Stimulated activated CD4-positive, alpha-beta T cell treated with anti-CD3 and anti-CD28 coated beads, Interleukin-4, amount 100 ng/mL, for 48 hours (primary cell): ENCODE measurements around the gene THSD4.
"Not testable (repeated sequence)": the region's sequence is repeated elsewhere in the genome, so short reads cannot be mapped to it uniquely, and the experiment has no call there.

ENCODE experiments used
- DNase-seq, 2 donors: peaks; one replicate each; pipeline ENCODE4 v3.0.0-alpha.2; 2020; ENCODE audit warnings: low read depth in 2 of 2

THSD4 gene

DNA sequence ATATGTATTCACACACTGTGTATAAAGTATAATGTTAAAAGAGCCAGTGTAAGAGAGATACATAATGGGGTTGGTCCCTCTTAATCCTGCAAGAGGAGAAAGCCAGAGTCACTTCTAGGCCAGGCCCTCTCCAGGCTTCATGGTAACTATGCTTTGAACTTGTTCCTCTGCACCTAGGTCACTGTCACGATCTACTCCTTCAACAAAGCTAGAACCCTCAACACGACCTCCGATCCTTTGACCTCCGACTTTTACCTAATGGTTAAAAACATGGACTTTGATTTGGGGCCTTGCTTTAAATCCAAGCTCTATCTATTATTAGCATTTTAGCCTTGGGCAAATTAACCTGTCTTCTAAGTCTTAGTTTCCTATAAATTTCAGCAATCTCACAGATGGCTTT is 541.2 kb downstream of the THSD4 start:
- DNase-seq, result no peak

DNA sequence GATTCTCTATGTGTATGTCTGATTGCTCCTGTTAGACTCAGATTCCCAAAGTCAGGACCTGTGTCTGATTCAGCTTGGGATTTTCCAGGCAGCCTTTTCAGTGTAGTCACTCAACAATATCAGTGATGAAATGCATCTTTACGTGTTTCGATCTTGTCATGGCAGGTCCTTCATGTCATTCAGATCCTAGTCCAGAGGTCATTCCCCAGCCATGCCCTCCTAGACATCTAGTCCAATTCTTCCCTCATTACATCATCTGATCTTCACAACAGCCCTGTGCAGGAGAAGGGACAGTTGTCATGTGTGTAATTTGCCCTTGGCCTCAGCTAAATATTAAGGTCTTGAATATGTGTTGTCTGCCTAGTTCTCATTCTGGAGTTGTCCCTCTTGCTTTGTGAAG is 541.9 kb downstream of the THSD4 start:
- DNase-seq, result no peak

DNA sequence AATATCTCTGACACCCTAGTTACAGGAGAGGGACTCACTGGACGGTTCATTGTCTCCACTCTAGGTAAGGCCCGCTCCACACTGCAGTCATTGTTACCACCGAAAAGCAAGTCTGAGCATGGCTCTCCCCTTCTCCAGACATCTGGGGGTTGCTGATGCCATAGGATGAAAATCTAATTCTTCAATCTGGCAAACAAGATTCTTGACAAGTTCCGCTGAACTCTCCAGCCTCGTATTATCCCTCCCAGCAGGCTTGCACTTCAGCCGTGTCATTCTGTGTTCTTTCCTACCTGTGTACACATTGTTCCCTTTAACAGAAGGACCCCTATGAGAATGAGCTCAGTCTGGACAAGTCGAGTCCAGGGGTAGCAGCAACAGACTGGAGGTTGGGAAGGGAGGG is 542.8 kb downstream of the THSD4 start:
- no peak for DNase-seq

DNA sequence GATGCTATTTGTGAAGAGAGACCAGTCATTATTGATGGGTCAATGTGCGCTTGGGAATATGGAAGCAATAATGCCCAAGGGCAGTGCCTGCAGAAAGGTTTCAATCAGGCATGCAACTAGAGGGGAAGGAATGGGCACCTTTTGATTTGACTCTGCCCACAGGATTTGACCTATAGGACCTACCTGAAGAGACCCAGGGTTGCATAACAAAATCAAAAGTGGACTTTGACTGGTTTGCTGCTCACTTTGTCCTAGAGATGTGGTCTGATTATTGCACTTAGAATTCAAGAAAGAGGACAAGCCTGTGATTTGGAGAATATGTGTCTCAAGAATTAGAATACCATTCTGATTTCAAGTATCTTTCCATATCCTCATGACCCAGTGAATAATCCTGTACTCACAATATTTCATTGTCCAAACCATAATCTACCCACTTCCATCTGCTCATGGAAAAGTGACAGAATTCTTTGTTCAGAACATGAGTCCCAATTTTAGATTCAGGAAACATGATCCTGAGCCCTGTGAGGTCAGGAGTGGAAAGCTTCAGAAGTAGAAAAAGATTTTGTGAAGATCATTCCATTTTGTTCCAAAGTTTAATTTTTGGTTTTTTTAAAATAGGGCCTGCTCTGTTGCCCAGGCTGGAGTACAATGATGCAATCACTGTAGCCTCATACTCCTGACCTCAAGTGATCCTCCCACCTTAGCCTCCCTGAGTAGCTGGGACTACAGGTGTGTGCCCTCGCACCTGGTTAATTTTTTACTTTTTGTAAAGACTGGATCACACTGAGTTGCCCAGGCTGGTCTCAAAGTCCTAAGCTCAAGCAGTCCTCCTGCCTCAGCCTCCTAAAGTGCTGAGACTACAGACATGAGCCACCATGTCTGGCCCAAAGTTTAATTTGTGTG is 543.8 kb downstream of the THSD4 start:
- DNase-seq, result no peak

GRCh38 chr15:71659730-71660067 is 544.4 kb downstream of the THSD4 start:
- no peak for DNase-seq

DNA sequence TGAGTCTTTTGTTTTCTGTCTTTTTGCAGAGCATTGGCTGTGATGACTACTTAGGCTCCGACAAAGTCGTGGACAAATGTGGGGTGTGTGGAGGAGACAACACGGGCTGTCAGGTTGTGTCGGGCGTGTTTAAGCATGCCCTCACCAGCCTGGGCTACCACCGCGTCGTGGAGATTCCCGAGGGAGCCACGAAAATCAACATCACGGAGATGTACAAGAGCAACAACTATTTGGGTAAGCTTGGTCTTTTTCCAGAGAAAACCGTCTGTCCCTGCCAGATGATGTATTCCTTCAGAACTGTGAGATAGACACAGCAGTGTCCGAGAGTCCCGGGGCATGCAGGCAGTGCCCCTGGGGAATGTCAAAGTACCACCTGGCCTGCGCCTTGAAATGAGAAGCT is 545.2 kb downstream of the THSD4 start:
- DNase-seq, result no peak

GRCh38 chr15:71662306-71662705 is 547.0 kb downstream of the THSD4 start:
- DNase-seq, result no peak

GRCh38 chr15:71664622-71665021 is 549.4 kb downstream of the THSD4 start:
- DNase-seq, result no peak

DNA sequence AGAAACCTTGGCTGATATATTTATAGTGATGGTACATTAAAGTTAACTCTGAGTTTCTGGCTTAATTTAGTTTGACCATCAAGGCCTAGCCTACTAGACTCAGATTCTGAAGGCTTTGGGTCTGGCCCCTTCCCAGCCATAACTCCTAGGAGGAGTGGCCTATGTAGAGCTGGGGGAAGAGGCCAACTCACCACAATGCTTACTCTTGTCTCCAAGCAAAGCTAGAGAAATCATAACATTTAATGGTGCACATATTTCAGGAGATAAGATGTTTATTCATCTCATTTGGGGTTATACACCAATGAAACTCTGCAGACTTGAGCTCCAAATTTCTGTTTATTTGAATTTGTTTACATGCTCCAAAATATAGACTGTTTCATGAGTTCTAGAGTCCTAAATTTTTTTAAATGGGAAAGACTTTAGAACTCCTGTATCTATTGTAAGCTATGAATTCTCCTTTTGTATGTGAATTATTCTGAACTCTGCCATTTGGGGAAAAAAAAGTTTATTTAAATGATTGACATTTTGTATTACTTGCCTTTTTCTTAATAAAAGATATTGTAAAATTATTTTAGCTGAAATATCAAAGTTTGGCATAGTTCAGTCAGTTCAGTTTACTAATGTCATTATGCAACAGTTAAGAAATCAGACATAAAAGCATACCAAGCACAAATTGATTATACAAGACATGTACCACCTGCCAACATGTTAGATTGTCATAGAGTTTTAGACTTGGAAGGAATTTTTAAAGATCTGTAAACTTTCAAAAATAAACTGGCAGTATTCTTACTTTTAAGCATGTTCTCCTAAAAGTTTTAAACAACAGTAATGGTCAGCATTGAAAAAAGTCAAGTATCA is 551.7 kb downstream of the THSD4 start:
- no peak for DNase-seq

DNA sequence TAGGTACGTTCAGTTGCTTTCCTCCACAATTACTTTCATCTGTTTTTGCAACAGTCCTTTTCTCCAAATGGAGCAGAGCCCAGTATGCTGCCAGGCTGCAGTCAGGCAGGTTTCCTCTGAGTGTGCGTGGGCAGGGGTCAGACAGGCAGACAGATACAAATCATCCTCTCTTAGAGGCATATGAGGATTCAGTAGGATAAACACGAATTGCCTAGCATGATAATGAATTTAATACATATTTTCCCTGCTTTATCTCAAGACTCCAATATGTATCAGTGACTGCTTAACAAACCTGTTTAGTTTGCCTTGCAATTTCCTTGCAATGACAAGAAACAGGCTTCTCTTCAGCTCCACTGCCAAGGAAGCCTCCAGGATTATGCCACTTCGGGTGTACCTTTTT is 554.4 kb downstream of the THSD4 start:
- DNase-seq, result no peak

DNA sequence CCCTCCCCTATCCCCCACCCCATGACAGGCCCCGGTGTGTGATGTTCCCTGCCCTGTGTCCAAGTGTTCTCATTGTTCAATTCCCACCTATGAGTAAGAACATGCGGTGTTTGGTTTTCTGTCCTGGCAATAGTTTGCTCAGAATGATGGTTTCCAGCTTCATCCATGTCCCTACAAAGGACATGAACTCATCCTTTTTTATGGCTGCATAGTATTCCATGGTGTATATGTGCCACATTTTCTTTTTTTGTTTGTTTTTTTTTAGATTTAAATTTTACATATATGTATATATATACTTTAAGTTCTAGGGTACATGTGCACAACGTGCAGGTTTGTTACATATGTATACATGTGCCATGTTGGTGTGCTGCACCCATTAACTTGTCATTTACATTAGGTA is 555.0 kb downstream of the THSD4 start:
- DNase-seq, result not testable (repeated sequence)

DNA sequence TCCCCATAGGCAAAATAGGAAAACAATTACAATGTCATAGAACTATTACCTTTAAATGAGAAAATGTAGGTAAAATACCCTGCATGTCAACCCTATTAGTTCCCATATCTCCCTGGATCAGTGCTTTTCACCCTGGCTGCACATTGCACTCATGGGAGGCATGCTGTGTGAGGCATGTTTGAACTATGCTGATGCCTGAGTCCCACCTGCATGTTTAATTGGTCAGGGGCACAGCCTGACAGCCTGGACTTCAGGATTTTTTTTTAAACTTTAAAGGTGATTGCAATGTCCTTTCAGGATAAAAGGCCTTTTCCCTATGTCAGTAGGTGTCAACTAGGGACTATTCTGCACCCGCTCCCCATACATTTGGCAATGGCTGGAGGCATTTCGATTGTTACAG is 559.1 kb downstream of the THSD4 start:
- no peak for DNase-seq

GRCh38 chr15:71677352-71677751 is 562.1 kb downstream of the THSD4 start:
- no peak for DNase-seq

- DNase-seq, result no peak
These were observed 562.5 kb downstream of the THSD4 start for GRCh38 chr15:71677766-71678165.

DNA sequence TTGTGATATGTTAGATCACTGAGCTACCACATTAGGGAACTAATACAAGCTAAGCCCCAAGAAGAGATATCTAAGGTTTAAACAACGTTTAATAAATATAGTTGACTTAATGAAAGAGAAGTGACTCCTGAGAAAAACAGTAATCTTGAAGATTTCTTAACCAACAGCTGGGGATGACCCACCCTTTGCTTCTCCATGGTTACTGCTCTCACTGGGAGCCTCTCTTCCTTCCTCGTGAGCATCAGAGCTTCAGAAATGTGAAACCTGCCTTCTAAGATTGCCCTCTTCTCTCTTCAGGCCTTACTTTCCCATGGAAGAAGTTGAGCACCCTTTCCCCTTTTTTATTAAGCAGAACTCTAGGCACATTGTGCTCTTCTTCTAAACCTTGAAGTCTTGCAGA is 562.9 kb downstream of the THSD4 start:
- DNase-seq, result no peak

- no peak for DNase-seq
These were observed 563.3 kb downstream of the THSD4 start for GRCh38 chr15:71678605-71679004.

- no peak for DNase-seq
These were observed 564.0 kb downstream of the THSD4 start for GRCh38 chr15:71679223-71679792.

- no peak for DNase-seq
These were observed 564.6 kb downstream of the THSD4 start for GRCh38 chr15:71679793-71680353.

DNA sequence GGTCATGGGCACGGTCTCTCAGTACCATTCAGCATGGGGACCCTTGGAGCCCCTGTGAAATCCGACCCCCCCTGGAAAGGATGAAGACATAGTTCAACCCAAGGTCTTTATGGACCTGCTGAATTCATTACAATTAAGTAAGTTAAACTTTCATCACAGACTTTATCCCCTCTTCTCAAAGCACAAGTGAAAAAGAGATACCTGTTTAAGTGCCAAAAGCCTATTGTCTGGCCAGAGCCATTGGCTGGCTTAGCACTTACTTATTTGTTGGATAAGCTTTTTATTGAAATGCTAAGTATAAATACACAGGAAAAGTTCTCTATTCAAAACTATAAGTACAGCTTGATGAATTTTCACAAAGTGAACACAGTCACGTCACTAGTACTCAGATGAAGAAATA is 566.7 kb downstream of the THSD4 start:
- no peak for DNase-seq

- no peak for DNase-seq
These were observed 568.4 kb downstream of the THSD4 start for GRCh38 chr15:71683411-71684274.

DNA sequence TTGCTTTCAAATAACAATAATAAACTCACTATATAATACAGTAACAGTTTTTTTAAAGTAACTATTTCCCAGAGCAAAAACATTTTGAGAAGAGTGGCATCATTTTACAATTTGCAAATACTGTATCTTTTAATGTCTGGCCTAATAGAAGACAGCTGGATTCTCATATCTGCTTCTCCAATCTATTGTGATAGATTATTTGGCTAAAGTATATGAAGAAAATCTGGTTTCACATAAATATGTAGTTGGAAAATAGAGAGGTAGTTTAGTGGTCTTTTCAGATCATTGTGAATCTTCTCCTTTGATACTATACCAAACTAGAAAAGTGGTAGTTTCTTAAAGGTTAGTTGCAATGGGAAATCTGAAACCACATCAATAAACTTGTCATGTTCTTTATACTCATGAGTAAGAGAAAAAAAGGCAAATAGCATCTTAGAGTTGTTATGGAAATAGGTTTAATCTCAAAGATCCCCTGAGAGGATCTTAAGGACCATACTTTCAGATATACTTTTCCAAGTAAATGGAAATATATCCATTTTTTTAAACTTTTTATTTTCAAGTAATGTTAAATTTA is 570.2 kb downstream of the THSD4 start:
- DNase-seq, result no peak
